Panc1 (cell line): ENCODE data around the gene ING4. TPM values are rescaled to one million over a fixed set of nuclear protein-coding genes. Genes with fewer than 3 reads are reported as not detected.

Experiments used
- ATAC-seq: fragments of 200-7000 bp; cut with Tn5 transposase; 2 replicates; pipeline ENCODE4 v1.9.1; 2020; ENCODE audit warnings: mild to moderate bottlenecking, moderate library complexity
- BruUV-seq: library from RNA; stranded (reverse); fragments of 400-500 nt; replicated peaks from 2 replicates; lab custom pipeline; 2021; lab: Mats Ljungman, UMichigan
- CTCF ChIA-PET: fragments of 300-600 bp; sonication (Branson Sonifier 250); formaldehyde crosslinking; loops from one replicate; lab custom pipeline; 2022; ENCODE audit warnings: antibody characterized with exemption; lab: Charles Lee
- POLR2A ChIA-PET: fragments of 300-600 bp; sonication (Branson Sonifier 250); formaldehyde crosslinking; loops from one replicate; lab custom pipeline; 2022; ENCODE audit warnings: antibody characterized with exemption; lab: Charles Lee
- DNase-seq: peaks from one replicate; pipeline ENCODE4 v3.0.0-alpha.2; 2010; ENCODE audit warnings: low read depth, low spot score
- H3K27ac ChIP-seq: 2 replicates; pipeline ENCODE4 v1.5.1; 2011; ENCODE audit warnings: mild to moderate bottlenecking, low read length, inconsistent platforms
- H3K27me3 ChIP-seq: fragments of 200-500 bp; sonication (Bioruptor generic); 2 replicates; pipeline ENCODE4 v1.6.0; 2014; ENCODE audit warnings: low read length, inconsistent platforms; ENCODE audit not compliant: control insufficient read depth, insufficient read depth
- H3K36me3 ChIP-seq: fragments of 200-500 bp; sonication (Bioruptor generic); 2 replicates; pipeline ENCODE4 v1.5.1; 2014; ENCODE audit warnings: inconsistent platforms, mild to moderate bottlenecking, low read length, moderate library complexity; ENCODE audit not compliant: control insufficient read depth, insufficient read depth
- H3K4me1 ChIP-seq: 2 replicates; pipeline ENCODE4 v1.5.1; 2011; ENCODE audit warnings: inconsistent platforms, mild to moderate bottlenecking, low read length, moderate library complexity; ENCODE audit not compliant: control insufficient read depth, insufficient read depth
- H3K4me3 ChIP-seq, 2 experiments: 2 replicates each; pipeline ENCODE4 v1.5.1; 2011 to 2012; ENCODE audit warnings: low read depth in 2 of 2, low read length in 2 of 2, mild to moderate bottlenecking in 2 of 2, inconsistent platforms in 1 of 2, moderate library complexity in 1 of 2
- H3K9me3 ChIP-seq: fragments of 200-500 bp; sonication (Bioruptor generic); 2 replicates; pipeline ENCODE4 v1.5.1; 2014; ENCODE audit warnings: low read depth, mild to moderate bottlenecking, inconsistent platforms, low read length, moderate library complexity; ENCODE audit not compliant: control insufficient read depth, insufficient read depth
- REST ChIP-seq, 2 experiments: IDR thresholded peaks; 2 replicates each; pipeline ENCODE4 v1.6.1; 2011 to 2012; ENCODE audit warnings: low read depth in 2 of 2, control low read depth in 1 of 2, low read length in 1 of 2, mild to moderate bottlenecking in 1 of 2, moderate library complexity in 1 of 2; ENCODE audit not compliant: insufficient read depth in 1 of 2
- SIN3A ChIP-seq: IDR thresholded peaks from 2 replicates; pipeline ENCODE4 v1.6.1; 2012; ENCODE audit warnings: low read depth, mild to moderate bottlenecking, low read length, moderate library complexity, borderline replicate concordance; ENCODE audit not compliant: insufficient read depth
- TCF7L2 ChIP-seq: IDR thresholded peaks from 2 replicates; pipeline ENCODE4 v1.6.1; 2011; ENCODE audit warnings: mild to moderate bottlenecking, low read depth, low read length, inconsistent platforms
- in situ Hi-C: cut with HindIII; loops from 2 replicates; pipeline ENCODE4 v1.10.0; 2016; ENCODE audit warnings: low sequenced_read_pairs, low pct_unique_long_range_greater_than_20kb
- intact Hi-C: fragments of 100-400 bp; cut with micrococcal nuclease; formaldehyde crosslinking; loops from one replicate; pipeline ENCODE4 v1.10.0; 2022; ENCODE audit not compliant: unreplicated experiment
- total RNA-seq: library from RNA; stranded (reverse); gene quantifications from one replicate; pipeline ENCODE4 v1.2.1, GENCODE V29; 2021; ENCODE audit not compliant: unreplicated experiment
- TF ChIP-seq, protein P1 (sequence below): fragments of 450-650 bp; IDR thresholded peaks from 2 replicates; pipeline ENCODE4 v1.5.1; 2017; ENCODE audit warnings: mild to moderate bottlenecking

Gene ING4
- total RNA-seq, 1 experiment from 2014 or later: 11.4 TPM

DNA sequence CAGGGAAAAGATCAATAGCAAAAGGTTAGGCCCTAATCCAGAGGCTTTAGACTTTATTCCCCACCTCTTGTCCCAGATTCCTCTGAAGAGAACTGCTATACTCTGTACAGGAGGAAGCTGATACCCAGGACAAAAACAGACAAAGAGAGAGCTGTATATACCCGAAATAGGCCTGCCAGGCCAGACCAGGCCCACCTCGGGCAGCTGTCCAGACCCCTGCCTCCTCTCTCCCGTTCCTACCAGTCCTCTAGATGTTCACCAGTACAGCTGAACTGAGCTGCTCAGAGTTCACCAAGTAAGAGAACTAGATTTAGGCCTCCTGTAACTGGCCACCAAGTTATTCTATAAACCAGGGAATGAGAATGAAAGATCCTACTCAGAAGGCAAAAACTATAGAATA, 60.4 kb downstream of the ING4 start:
- DNase-seq: no peak
- no peak overlapping the region for H3K27ac ChIP-seq
- peaks cover 10% of the 10 kb centered on the region; the same call in 1 of the 2 replicates for H3K36me3 ChIP-seq
- CTCF ChIA-PET: no interaction called here
- in situ Hi-C loops (no loop called here), intact Hi-C loops (no loop called here)
- H3K4me1 ChIP-seq: peaks cover 12% of the 10 kb centered on the region; the same call in 1 of the 2 replicates
- no peak for ATAC-seq
- H3K9me3 ChIP-seq: no peaks in the 10 kb centered on the region
- BruUV-seq: no TSS peak
- no peak for TF ChIP-seq REST (IDR thresholded peaks at IDR 0.05; ENCODE audit: insufficient read depth in 1 of 2, low read depth in 2 of 2, low read length in 1 of 2)
- TF ChIP-seq TCF7L2: no peak
- no peak for TF ChIP-seq SIN3A
- TF ChIP-seq, protein P1, sequence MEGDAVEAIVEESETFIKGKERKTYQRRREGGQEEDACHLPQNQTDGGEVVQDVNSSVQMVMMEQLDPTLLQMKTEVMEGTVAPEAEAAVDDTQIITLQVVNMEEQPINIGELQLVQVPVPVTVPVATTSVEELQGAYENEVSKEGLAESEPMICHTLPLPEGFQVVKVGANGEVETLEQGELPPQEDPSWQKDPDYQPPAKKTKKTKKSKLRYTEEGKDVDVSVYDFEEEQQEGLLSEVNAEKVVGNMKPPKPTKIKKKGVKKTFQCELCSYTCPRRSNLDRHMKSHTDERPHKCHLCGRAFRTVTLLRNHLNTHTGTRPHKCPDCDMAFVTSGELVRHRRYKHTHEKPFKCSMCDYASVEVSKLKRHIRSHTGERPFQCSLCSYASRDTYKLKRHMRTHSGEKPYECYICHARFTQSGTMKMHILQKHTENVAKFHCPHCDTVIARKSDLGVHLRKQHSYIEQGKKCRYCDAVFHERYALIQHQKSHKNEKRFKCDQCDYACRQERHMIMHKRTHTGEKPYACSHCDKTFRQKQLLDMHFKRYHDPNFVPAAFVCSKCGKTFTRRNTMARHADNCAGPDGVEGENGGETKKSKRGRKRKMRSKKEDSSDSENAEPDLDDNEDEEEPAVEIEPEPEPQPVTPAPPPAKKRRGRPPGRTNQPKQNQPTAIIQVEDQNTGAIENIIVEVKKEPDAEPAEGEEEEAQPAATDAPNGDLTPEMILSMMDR: no peak
- no peak overlapping the region for H3K4me3 ChIP-seq
- no peaks in the 10 kb centered on the region for H3K27me3 ChIP-seq
- POLR2A ChIA-PET: no interaction called here

Other genes with a start within 250 kb of the ING4 start
- 0.23 TPM for gene CD27, start 218.2 kb downstream of the ING4 start, total RNA-seq
- gene TAPBPL, start 211.1 kb downstream of the ING4 start, total RNA-seq: 7.8 TPM
- 11.2 TPM for gene VAMP1, start 192.4 kb downstream of the ING4 start, total RNA-seq
- 194 TPM for gene MRPL51, start 169.9 kb downstream of the ING4 start, total RNA-seq
- 80.3 TPM for gene NCAPD2, start 169.0 kb downstream of the ING4 start, total RNA-seq
- 2,912 TPM for gene GAPDH, start 128.6 kb downstream of the ING4 start, total RNA-seq
- 0.36 TPM for gene IFFO1, start 107.1 kb downstream of the ING4 start, total RNA-seq
- 90.3 TPM for gene NOP2, start 94.8 kb downstream of the ING4 start, total RNA-seq
- 123 TPM for gene CHD4, start 55.7 kb downstream of the ING4 start, total RNA-seq
- not detected for gene LPAR5, start 27.2 kb downstream of the ING4 start, total RNA-seq
- 0.54 TPM for gene ACRBP, start 15.7 kb downstream of the ING4 start, total RNA-seq
- 54.3 TPM for gene ZNF384, start 26.3 kb upstream of the ING4 start, total RNA-seq
- 0.13 TPM for gene PIANP, start 37.7 kb upstream of the ING4 start, total RNA-seq
- 37.5 TPM for gene COPS7A, start 60.9 kb upstream of the ING4 start, total RNA-seq
- 175 TPM for gene MLF2, start 90.0 kb upstream of the ING4 start, total RNA-seq
- gene PTMS, start 103.2 kb upstream of the ING4 start, total RNA-seq: 395 TPM
- gene LAG3, start 109.4 kb upstream of the ING4 start, total RNA-seq: 2.7 TPM
- 0.23 TPM for gene CD4, start 126.4 kb upstream of the ING4 start, total RNA-seq
- 1.3 TPM for gene GPR162, start 158.7 kb upstream of the ING4 start, total RNA-seq
- gene P3H3, start 165.3 kb upstream of the ING4 start, total RNA-seq: 11.0 TPM
- gene GNB3, start 177.8 kb upstream of the ING4 start, total RNA-seq: 0.21 TPM
- 59.0 TPM for gene CDCA3, start 188.2 kb upstream of the ING4 start, total RNA-seq
- gene USP5, start 189.0 kb upstream of the ING4 start, total RNA-seq: 104 TPM
- 693 TPM for gene TPI1, start 204.4 kb upstream of the ING4 start, total RNA-seq
- 11.6 TPM for gene SPSB2, start 210.2 kb upstream of the ING4 start, total RNA-seq
- 6.5 TPM for gene LRRC23, start 241.7 kb upstream of the ING4 start, total RNA-seq